Hepatic stellate cell (primary cell): ENCODE results near the gene RFWD3.
"Not testable (repeated sequence)": the region's sequence is repeated elsewhere in the genome, so short reads cannot be mapped to it uniquely, and the experiment has no call there.

Source experiments
- DNase-seq: peaks from one replicate; pipeline ENCODE4 v3.0.0; 2011; ENCODE audit warnings: low spot score

RFWD3 gene

DNA sequence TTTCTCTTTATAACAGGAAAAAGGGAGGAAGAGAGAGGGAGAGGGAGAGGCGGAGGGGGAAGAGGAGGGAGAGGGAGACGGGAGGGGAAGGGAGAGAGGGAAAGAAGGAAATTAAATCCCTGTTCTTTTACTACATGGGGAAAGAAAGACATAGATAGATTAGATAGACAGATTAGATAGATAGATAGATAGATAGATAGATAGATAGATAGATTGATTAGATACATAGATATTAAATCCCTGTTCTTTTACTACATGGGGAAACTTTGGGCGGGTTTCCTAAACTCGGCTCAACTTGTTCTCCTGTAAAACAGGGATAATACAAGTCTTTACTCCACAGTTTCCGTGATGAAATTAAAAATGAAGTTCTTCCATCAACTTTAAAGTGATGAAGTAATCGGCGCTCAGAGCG, 661 bp downstream of the RFWD3 start:
- no peak for DNase-seq

DNA sequence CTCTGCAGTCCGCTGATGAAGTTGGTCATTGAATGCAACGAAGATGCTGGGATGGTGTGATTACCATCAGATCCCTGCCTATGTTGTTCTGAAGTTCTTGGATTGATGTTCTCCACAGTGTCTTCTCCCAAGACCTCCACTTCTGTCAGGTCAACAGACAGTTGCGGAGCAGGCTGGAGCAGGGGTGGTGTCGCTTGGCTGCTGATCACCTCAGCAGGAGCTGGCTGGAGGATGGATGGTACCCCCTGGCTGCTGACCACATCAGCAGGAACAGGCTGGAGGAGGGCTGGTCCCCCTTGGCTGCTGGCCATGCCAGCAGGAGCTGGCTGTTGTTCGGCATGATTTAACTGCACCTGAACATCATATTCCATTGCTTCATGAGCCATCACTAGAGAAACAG, 5.6 kb downstream of the RFWD3 start:
- DNase-seq, result no peak

DNA sequence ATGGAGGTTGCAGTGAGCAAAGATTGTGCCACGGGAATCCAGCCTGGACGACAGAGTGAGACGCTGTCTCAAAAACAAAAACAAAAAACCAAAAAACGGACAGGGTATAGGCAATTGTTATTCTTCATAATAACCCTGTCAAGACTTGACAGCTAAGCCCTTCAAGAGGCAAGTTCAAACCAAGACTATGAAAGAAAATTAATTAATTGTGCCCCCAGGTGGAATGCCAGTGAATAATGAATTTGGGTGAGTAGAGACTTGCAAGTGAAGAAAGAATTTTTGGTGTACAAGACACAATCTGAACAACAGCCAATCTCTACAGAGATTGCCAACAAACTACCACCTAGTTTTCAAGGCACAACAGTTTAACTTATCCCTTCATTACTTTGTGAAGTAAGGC, 6.3 kb downstream of the RFWD3 start:
- no peak for DNase-seq

DNA sequence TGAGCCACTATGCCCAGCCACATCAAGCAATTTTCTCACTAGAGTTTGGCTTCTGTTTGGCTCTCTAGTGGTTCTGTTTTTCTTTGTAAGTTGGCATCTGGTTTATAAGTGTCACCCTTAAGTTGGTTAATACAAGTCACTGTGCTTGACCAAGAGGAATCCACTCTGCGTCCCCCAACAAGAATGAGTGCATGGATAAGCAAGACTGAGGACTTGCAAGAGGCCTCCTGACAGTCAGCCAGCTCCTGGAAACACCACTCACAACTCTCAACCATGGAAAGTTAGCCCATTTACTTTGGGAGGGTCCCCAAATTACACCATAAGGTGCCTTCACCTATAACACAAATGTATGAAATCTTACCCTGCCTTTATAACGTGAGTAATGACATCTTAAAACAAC, 7.6 kb downstream of the RFWD3 start:
- DNase-seq, result no peak

DNA sequence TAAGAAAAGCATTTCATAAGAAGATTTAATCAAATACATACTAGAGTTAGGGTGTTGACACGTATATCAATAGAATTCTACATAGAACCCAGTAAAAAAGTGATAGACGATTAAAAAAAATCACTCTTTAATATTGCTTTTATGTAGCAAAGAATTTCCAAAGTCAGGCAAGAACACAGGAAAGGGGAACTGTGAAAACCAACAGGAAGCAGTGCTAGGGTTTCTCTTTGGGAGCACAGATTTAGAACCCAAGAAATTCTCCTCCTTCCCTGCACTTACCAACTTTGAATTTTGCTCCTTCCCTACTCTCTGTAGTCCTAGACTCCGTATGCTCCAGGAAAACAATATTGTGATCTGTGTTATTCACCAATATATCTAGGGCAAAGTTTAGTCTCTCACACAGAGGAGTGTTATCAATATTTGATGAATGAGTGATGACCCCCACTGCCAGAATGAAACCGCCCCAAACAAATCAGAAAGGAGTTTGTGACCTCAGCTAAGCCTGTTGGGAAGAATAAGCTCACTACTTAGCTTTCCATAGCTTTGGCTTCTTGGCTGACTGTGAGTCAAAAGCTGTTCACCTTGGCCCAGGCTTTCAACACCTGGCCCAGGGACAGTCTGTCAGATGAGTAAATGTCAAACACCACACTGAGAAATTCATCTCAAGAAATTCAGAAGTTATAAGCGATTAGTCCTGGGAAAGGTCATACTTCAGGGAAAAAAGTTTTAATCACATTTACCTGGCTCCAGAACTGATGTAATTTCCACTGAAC, 8.6 kb downstream of the RFWD3 start:
- no peak for DNase-seq

DNA sequence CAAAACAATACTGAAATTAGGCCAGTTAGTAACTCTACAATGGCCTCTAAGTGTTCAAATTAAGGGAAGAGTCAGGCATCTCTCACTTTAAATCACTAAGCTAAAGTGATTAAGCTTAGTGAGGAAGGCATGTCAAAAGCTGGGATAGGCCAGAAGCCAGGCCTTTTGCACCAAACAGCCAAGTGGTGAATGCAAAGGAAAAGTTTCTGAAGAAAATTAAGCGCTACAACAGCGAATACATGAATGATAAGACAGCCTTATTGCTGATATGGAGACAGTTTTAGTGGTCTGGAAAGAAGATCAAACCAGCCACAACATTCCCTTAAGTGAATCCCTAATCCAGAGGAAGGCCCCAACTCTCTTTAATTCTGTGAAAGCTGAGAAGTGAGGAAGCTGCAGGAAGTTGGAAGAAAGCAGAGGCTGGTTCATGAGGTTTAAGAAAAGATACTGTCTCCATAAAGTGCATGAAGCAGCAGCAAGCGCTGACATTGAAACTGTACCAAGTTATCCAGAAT, 12.1 kb downstream of the RFWD3 start:
- DNase-seq, result no peak

DNA sequence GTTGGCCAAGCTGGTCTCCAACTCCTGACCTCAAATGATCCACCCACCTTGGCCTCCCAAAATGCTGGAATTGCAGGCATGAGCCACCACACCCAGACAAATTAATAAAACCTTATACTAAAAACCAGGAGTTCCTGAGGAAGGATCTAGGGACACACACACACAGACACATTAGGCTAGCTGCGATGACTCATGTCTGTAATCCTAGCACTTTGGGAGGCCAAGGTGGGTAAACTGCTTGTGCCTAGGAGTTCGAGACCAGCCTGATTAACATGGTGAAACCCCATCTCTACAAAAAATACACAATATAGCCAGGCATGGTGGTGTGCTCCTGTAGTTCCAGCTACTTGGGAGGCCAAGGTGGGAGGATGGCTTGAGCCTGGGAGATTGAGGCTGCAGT, 13.8 kb downstream of the RFWD3 start:
- not testable (repeated sequence) for DNase-seq

DNA sequence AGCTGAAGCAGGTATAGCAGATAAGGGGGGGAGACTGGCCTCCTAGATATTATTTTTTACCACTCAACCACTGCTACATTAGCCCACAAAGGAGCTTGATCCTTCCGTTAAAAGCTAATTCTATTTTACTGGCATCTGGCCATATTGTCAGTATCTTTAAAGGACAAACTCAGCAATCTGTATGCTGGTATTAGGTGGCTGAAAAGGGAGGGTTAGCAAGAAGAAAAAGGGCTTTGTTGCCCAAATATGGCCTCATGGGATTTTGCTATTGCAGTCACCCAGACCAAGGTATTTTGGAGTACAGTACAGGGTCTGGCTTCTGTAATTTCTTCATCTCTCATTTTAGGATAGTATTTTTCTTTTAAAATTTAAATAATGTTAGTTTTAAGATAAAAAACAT, 14.4 kb downstream of the RFWD3 start:
- DNase-seq, result no peak

DNA sequence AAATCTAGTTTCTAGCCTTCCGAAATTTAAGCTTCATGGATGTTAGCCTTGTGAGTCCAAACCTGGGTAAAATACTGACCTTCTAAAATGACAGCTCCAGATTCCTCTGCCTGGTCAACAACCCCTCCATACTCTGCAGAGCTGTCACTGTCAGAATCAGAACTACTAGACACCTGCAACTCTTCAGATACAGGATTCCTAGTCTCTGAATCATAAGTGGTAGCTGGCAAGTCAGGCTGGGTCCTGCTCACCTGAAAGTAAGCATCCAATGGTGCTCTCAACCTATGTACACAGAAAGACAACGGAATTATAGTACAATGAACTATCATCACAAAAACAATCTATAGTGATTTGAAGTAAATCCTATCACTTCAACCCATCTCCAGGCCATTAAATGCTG, 14.8 kb downstream of the RFWD3 start:
- no peak for DNase-seq

DNA sequence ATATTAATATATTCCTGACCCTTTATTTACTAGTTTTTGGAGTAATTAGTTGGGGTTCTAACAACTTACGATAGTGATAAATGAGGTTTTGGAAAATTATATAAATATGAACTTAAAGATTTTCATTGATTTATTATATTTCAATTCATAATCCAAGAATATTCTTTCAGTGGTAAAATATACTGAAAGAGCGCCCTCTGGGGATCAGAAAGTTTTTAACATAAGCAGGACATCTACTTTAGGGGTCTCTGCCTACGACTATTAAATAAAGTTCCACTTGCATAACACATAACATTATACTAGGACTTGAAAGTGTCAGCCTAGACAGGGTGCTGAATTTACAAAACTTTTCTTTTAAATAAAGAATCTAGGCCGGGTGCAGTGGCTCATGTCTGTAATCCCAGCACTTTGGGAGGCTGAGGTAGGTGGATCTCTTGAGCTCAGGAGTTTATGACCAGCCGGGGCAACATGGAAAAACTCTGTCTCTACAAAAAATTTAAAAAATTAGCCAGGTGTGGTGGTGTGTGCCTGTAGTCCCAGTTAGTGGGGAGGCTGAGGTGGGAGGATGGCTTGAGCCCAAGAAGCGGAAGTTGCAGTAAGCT, 15.6 kb downstream of the RFWD3 start:
- no peak for DNase-seq

DNA sequence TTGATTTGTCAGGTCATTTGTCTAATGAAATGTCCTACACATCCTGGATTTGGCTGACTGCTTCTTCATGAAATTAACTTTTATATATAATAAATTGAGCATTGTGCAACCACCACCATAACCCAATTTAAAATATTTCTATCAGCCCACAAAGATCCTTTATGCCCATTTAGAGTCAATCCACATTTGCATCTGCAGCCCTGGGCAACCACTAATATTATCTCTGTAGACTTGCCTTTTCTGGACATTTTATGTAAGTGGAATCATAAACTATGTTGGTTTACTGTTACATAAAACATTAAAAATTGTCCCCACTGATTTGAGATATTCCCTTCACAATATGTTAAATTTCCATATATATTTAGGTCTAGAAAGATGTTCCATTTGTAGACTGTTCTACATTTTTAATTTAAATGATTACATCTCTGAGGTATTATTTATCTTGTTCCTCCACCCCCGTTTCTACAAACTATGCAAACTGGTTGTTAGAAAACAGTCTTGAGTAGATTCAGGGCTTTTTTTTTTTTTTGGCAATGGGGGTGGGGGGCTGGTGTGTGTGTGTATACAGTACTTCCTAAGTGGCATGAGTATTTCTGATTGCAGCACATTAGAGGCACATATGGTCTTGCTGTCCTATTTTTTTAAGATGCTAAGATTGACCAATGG, 16.7 kb downstream of the RFWD3 start:
- peak; percentile 11 for DNase-seq

DNA sequence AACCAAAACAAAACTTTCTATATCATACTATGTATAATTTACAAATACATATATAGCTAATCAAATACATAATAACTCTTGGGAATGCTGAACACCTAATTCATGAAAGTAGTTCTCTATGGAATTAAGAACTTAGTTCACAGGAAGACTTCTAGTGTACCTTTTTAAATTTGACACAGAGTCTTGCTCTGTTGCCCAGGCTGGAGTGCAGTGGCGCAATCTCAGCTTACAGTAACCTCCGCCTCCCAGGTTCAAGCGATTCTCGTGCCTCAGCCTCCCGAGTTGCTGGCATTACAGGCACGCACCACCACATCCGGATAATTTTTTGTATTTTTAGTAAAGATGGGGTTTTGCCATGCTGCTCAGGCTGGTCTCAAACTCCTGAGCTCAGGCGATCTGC, 24.7 kb downstream of the RFWD3 start:
- DNase-seq, result no peak

DNA sequence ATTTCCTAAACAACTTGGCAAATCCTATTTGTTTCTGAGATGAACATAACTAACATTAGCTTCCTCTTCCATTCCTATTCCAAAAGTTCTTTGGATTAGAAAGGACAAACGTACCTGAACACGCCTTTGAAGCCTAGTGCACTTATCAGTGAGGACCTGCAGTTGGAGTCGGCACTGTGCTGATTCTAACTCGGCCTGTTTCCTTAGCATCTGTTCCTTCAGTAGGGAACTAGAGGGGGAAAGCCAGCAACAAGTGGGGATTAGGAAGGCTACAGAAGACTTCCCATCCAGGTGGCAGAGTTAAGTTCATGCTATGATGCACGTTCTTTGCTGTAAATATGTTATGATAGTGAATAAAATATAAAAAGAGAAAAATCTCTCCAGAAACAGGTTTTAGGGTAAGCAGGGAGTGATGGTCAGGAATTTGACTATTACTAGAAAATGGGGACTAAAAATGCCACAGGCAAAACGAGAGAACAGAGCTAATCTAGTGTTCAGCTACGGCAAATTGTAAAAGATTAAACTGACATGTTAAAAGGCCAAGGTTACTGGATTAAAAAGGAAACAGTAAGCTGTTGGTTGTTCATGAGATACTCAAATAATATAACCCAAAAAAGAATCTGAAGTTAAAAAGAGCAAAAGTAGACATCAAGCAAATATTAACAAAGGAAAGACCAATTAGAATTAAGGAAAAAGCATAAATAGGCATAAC, 28.8 kb downstream of the RFWD3 start:
- no peak for DNase-seq

DNA sequence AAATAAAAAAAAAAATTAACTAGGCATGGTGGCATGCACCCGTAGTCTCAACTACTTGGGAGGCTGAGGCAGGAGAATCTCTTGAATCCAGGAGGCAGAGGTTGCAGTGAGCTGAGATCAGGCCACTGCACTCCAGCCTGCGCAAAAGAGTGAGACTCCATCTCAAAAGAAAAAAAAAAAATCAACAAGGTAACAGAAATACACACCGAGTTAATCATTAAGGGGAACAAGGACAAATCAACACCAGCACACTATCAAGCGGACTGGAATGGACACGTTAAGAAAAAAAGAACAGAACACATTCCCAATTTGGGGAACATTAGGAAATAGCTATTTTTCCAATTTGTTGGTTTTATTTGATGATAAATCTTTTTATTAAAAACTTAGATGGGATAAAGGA, 31.4 kb downstream of the RFWD3 start:
- no peak for DNase-seq

DNA sequence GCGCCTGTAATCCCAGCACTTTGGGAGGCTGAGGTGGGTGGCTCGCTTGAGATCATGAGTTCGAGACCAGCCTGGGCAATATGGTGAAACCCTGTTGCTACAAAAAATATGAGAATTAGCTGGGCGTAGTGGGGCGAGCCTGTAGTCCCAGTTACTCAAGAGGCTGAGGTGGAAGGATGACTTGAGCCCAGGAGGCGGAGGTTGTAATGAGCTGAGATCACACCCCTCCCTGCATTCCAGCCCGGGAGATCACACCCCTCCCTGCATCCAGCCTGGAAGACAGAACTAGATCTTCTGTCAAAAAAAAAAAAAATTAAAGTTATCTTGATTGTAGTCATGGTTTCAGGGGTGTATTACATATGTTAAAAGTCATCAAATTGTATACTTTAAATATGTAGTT, 33.0 kb downstream of the RFWD3 start:
- DNase-seq, result no peak

DNA sequence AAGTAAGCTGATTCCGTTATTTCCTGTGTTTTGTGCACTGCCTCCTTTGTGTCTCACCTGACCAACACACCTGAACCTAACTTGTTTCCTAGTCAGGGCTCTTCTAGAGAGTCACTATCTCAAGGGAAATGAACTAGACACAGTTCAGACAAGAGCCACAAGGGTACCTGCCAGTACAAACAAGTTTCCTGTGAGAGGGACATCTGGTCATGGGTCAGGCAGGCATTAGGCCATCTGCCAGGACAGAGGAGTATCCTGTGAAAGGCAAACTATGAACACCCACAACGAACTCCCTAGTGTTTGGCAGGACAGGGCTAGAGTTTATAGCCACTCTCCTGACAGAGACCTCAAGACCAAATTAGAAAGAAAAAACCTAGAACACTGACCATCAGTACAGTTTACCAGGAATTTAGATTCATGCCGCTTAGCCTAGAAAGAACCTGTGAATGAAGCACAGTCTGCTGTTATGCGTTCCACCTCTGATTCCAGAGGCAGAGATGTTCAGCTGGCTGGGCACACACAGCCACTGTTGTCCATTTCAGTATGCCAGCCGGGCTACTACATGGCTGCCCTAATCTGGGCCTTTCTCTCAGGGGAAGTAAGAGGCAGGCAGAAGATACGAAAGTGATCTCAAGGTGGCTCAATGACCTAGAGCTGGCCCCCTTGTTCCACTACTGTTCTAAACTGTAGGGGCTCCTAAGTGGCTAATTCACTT, 39.0 kb downstream of the RFWD3 start:
- no peak for DNase-seq

DNA sequence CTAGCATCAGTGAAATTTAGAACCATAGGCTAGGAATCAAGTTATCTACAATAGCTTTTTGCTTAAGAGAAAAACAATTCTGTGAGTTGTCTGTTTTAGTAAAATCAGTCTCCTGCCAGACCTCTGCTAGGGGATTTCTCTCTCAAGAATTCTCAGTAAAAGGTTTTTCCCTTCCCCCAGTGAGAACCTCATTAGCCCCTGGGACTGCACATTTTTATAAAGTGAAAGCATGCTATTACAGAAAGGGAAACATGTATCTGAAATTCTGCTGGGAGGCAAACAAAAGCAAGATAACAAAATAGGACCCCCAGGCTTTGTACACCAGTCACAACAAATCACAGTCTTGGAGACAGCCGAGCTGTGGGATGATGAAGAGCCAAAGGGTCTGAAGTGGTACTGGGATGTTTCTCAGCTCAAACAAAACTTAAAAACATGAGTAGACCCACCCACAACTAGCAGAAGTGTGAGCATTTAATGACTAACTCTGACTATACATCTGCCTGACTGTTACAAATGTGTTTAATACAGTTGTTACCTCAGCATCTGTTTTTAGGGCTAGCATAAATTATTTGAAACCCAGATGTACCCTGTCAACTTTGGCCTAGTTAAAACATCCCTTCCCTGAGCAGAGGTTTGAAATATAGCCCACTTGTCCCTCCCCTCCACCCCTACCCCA, 39.8 kb downstream of the RFWD3 start:
- DNase-seq, result no peak

DNA sequence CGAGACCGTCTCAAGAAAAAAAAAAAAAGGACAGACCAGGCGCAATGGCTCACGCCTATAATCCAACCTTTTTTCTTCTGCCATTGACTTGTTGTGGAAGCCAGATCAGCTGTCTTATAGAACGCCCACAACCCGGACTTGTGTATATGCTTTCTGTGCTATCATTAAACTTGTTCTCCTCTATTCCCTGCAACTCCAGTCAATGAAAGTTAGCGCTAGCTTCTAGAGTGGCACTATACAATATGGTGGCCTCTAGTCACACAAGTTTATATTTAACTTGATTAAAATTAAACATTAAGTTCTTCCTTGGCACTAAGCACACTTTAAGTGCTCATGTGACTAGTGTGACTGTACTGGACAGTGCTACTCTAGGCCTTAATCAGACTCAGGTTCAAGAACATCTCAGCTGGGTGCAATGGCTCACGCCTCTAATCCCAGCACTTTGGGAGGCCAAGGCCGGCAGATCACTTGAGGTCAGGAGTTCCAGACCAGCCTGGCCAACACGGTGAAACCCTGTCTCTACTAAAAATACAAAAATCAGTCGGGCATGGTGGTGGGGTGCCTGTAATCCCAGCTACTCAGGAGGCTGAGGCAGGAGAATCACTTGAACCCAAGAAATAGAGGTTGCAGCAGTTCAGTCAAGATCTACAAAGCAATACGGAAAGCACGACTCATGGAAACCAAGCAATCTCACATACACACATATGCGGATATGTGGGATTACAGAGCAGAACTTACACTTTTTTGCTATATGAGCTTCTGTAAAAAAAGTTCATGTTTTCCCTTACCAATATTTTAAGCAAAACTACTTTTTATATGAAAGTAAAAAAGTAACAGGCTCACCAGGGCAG, 41.0 kb downstream of the RFWD3 start:
- no peak for DNase-seq

DNA sequence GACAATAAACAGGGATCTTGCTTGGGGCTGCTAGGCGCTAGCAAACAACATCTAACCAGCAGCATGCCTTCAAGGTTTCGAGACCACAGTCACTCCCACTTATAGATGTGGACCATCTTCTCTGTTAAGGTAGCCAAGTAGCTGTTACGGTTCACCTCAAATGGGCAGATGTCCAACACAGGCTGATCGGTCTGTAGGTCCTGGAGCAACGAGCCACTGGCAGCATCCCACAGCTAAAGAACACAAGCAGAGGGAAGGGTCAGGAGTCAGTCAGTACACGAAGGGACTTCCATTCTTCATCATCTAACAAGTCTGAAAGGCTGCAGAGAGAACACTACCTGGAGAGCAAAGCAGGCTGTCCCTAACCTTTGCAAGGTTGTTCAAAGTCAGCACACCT, 42.8 kb downstream of the RFWD3 start:
- DNase-seq, result no peak

DNA sequence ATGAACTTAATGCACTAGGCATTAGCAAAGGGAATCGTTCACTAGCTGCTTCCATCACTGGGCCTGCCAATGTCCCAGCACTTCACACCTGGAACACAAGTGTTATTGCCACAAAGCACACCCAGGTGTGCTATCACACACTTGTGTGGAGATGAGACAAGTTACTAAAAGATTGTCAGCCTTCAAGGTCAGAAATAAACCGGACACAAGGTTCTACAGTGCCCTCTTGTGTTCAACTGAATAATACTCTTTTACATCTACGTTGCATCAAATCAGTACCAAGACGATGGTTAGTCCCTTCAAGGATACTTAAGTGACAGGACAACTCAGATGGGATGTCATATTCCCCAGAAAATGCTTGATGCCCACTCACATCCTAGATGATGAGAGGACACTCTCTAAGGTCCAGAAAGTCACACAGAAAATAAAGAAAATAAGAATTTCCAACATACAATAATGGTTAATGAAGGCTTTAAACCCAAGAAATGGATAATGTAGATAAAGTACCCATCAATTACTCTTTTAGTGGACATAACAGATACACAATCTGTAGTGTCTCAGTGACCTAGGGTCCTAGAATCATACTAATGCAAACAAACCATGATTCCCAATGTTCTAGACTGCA, 43.4 kb downstream of the RFWD3 start:
- DNase-seq, result peak; percentile 43
